ENCODE measurements around the gene LRRC3.

DNA sequence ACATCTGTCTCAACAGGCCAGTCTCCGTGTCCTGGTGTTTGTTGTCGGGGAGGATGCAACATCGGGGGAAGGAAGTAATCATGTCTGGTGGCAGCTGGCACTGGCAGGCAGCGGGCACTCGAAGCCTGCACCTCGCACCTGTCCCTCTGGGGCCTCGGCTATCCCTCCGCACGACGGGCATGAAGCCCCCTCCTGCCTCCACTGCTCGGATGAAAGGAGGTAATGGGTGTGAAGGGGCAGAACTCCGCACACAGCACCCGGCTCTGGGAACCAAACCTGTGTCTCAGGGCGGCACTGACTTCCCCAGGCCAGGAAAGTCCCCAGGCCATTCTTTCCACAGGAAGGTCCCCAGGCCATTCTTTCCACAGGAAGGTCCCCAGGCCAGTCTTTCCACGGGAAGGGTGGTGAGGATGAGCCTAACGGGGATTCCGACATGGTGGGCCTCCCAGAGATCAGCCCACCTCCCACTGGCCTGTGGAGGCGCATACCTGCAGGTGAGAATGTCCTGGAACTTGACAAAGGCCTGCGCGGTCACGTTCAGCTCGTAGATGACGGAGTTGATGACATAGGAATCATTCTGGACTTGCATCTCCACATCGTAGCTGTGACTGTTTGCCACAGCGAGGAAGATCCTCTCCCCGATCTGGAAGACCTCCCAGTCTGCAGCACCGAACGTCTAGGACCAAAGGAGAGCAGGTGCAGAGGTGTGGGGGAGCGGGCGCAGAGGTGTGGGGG lies 53.6 kb downstream of the LRRC3 start:
- no peak for TF ChIP-seq CTCF (IDR thresholded peaks at IDR 0.05)
- no peak for TF ChIP-seq POLR2A (IDR thresholded peaks at IDR 0.05)

Measured in Peyer's patch (tissue), 4 donors.